Peyer's patch (tissue), 4 donors: ENCODE results near the gene ZNF600. TPM values are rescaled to one million over a fixed set of nuclear protein-coding genes. Genes with fewer than 3 reads are reported as not detected.
"Not testable (repeated sequence)": the region's sequence is repeated elsewhere in the genome, so short reads cannot be mapped to it uniquely, and the experiment has no call there.

ENCODE experiments used
- DNase-seq, 3 donors: peaks; one replicate each; pipeline ENCODE4 v3.0.0-alpha.2; 2017 to 2019
- H3K27ac ChIP-seq, 4 donors: fragments of 200-600 bp; sonication (generic); one replicate each; pipeline ENCODE4 v1.5.1; 2016 to 2019
- H3K27me3 ChIP-seq, 2 donors: fragments of 200-600 bp; sonication (generic); one replicate each; pipeline ENCODE4 v1.5.1; 2019
- H3K36me3 ChIP-seq, 3 donors: fragments of 200-600 bp; sonication (generic); one replicate each; pipeline ENCODE4 v1.5.1; 2016 to 2019
- H3K4me1 ChIP-seq, 4 donors: fragments of 200-600 bp; sonication (generic); one replicate each; pipeline ENCODE4 v1.5.1; 2016 to 2019
- H3K4me3 ChIP-seq, 4 donors: fragments of 200-600 bp; sonication (generic); 1 replicate in 3 of 4; 2 replicates in 1 of 4; pipeline ENCODE4 v1.5.1; 2016 to 2019; ENCODE audit warnings: mild to moderate bottlenecking in 1 of 4
- H3K9me3 ChIP-seq, 4 donors: fragments of 200-600 bp; sonication (generic); one replicate each; pipeline ENCODE4 v1.5.1; 2016 to 2019; ENCODE audit warnings: mild to moderate bottlenecking in 1 of 4
- POLR2A ChIP-seq, 2 donors: fragments of 450-650 bp; IDR thresholded peaks; one replicate each; pipeline ENCODE4 v1.5.1; 2017; ENCODE audit warnings: antibody characterized with exemption in 2 of 2, mild to moderate bottlenecking in 2 of 2, moderate library complexity in 2 of 2
- total RNA-seq, 4 donors: library from RNA; depleted of rRNA; stranded (reverse); fragments of >200 nt; gene quantifications; one replicate each; pipeline ENCODE4 v1.1.0, GENCODE V29; 2016
- TF ChIP-seq, protein P1 (sequence below), 6 experiments: fragments of 450-650 bp in 4 of 6; fragments of 200-600 bp in 2 of 6; sonication (generic) in 1 of 6; IDR thresholded peaks; one replicate each; pipeline ENCODE4 v1.5.1; 2017 to 2019; ENCODE audit warnings: antibody characterized with exemption in 6 of 6, mild to moderate bottlenecking in 3 of 6, moderate library complexity in 1 of 6

The ZNF600 gene
- total RNA-seq, 4 donors from 2014 or later, result 28.1 to 59.3 (median 42.8) TPM

DNA sequence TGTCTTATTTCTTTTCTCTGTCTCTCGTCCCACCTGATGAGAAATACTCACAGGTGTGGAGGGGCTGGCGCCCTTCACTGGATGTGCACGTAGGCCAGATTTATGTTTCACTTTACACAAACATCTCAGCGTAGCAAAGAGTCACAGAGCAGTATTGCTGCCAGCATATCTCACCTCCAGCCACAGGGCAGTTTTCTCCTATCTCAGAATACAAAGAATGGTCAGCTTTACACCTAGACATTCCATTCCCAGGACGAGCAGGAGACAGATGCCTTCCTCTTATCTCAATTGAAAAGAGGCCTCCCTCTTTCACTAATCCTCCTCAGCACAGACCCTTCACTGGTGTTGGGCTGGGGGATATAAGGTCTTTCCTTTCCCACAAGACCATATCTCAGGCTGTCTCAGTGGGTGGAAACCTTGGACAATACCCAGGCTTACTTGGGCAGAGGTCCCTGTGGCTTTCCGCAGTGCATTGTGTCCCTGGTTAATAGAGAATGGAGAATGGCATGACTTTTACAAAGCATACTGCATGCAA, 44.6 kb downstream of the ZNF600 start:
- DNase-seq, result no peak
- Histone ChIP-seq H3K27ac (no peak overlapping the region), H3K36me3 (no peaks in the 10 kb centered on the region), H3K4me1 (no peaks in the 10 kb centered on the region), H3K9me3 (no peaks in the 10 kb centered on the region), H3K4me3 (no peak overlapping the region), H3K27me3 (no peaks in the 10 kb centered on the region)
- TF ChIP-seq POLR2A (IDR thresholded peaks at IDR 0.05), result no peak
- TF ChIP-seq, protein P1, sequence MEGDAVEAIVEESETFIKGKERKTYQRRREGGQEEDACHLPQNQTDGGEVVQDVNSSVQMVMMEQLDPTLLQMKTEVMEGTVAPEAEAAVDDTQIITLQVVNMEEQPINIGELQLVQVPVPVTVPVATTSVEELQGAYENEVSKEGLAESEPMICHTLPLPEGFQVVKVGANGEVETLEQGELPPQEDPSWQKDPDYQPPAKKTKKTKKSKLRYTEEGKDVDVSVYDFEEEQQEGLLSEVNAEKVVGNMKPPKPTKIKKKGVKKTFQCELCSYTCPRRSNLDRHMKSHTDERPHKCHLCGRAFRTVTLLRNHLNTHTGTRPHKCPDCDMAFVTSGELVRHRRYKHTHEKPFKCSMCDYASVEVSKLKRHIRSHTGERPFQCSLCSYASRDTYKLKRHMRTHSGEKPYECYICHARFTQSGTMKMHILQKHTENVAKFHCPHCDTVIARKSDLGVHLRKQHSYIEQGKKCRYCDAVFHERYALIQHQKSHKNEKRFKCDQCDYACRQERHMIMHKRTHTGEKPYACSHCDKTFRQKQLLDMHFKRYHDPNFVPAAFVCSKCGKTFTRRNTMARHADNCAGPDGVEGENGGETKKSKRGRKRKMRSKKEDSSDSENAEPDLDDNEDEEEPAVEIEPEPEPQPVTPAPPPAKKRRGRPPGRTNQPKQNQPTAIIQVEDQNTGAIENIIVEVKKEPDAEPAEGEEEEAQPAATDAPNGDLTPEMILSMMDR (IDR thresholded peaks at IDR 0.05), result no peak

GRCh38 chr19:52741371-52741770, 45.2 kb downstream of the ZNF600 start:
- not testable (repeated sequence) for DNase-seq

GRCh38 chr19:52739576-52739975, 47.0 kb downstream of the ZNF600 start:
- DNase-seq, result no peak
- H3K27ac ChIP-seq, result no peak overlapping the region
- H3K4me1 ChIP-seq, result no peaks in the 10 kb centered on the region
- no peaks in the 10 kb centered on the region for H3K27me3 ChIP-seq
- no peaks in the 10 kb centered on the region for H3K36me3 ChIP-seq
- no peak overlapping the region for H3K4me3 ChIP-seq
- H3K9me3 ChIP-seq, result no peaks in the 10 kb centered on the region
- TF ChIP-seq, protein P1 (IDR thresholded peaks at IDR 0.05), result no peak
- TF ChIP-seq POLR2A (IDR thresholded peaks at IDR 0.05), result no peak

More at GRCh38 chr19:52741371-52741770, 45.2 kb downstream of the ZNF600 start:
- not testable (repeated sequence) for H3K27ac ChIP-seq, H3K27me3 ChIP-seq, H3K4me3 ChIP-seq, H3K9me3 ChIP-seq, H3K36me3 ChIP-seq, H3K4me1 ChIP-seq

DNA sequence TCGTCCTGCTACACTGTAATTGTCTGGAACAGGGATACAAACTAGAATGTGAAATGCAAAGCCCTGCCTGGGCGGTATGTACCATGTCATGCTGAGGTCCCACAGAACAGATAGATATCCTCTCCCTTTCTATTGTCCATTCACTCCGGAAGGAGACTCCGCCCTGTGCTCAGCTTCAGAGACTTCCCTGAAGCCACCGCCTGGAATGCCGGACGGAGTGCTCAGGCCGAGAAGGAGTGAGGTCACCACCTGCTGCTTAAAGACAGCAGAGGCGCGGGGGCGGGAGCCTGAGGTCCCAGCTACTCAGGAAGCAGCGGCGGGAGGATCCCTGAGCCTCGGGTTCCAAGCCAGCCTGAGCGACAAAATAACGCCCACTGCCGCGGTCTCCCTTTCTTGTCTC, 50.9 kb downstream of the ZNF600 start:
- TF ChIP-seq, protein P1 (IDR thresholded peaks at IDR 0.05), result no peak
- no peak for TF ChIP-seq POLR2A (IDR thresholded peaks at IDR 0.05)
- Histone ChIP-seq H3K27me3 (no peaks in the 10 kb centered on the region), H3K27ac (peak overlapping the region; percentile 61 to 84 (median 82)), H3K9me3 (peaks cover 0 to 4% (median 0%) of the 10 kb centered on the region in 4 donors), H3K4me1 (peaks cover 0 to 12% (median 0%) of the 10 kb centered on the region in 4 donors), H3K4me3 (no peak overlapping the region), H3K36me3 (peaks cover 0 to 12% (median 0%) of the 10 kb centered on the region in 3 donors)
- peak in 1 of 3 donors; percentile 50 for DNase-seq

DNA sequence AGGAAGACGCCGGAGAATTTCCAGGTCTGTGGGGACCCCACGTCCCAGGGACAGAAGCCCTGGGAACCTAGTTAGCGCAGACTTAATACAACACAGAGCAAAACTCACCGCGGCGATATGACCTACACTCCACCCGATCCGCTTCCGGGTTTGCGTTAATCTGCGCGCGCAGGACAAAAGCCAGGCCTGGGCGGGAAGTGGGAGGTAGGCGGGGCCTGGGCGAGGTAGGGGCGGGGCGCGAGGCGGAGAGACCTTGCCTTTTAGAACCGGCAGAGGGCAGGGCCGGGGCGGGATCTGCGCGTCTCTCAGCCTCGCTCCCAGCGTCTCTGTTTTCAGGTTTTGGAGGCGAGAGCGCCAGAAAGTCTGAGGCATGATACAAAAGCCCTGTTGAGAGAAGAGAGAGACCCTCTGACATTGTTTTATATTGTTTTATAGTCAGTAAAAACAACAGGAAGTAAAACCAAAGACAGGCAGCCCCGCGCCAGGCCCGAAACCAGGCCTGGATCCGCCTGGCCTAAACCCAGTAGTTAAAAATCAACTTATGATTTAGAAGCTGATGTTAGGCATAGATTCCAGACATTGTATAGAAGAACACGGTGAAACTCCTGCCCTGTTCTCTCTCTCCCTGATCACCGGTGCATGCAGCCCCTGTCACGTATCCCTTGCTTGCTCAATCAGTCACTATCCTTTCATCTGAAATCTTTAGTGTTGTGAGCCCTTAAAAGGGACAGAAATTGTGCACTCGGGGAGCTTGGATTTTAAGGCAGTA, 51.5 kb downstream of the ZNF600 start, which contains the start of gene ZNF611:
Gene ZNF611, minus strand, starts transcription at position 152 of the 769 bp plus-strand sequence. CDS start 19,150 bp downstream, outside the sequence.
- H3K27ac ChIP-seq, result peak within 1 kb of the TSS; percentile 61 to 84 (median 82)
- peaks cover 0 to 4% (median 0%) of the 10 kb centered on the region in 4 donors for H3K9me3 ChIP-seq
- no peaks in the 10 kb centered on the region for H3K27me3 ChIP-seq
- peaks cover 0 to 14% (median 0%) of the 10 kb centered on the region in 3 donors for H3K36me3 ChIP-seq
- TF ChIP-seq, protein P1 (IDR thresholded peaks at IDR 0.05), result peak; percentile 57 to 82 (median 68)
- peak; percentile 79 to 91 for TF ChIP-seq POLR2A (IDR thresholded peaks at IDR 0.05)
- peaks cover 0 to 12% (median 0%) of the 10 kb centered on the region in 4 donors for H3K4me1 ChIP-seq
- peak within 1 kb of the TSS; percentile 62 to 87 (median 76) for H3K4me3 ChIP-seq
- peak; percentile 99 for DNase-seq
